Posterior cingulate gyrus (tissue), 11 donors: Measurements from ENCODE around the gene CACNA1C.
"Not testable (repeated sequence)": the region's sequence is repeated elsewhere in the genome, so short reads cannot be mapped to it uniquely, and the experiment has no call there.

Experiments used
- DNase-seq, 10 donors: peaks; one replicate each; pipeline versions ENCODE4 v3.0.0 to v3.0.0-alpha.2; 2020 to 2021; ENCODE audit warnings: mixed read lengths in 3 of 10
- intact Hi-C: fragments of 100-400 bp; cut with DNase I; formaldehyde crosslinking; loops from one replicate; pipeline ENCODE4 v1.15.1; 2023

The CACNA1C gene

GRCh38 chr12:2481951-2482350 is 429.2 kb downstream of the CACNA1C start:
- intact Hi-C loops, result no loop called here
- peak in 8 of 10 donors; percentile 46 to 93 (median 60) for DNase-seq

DNA sequence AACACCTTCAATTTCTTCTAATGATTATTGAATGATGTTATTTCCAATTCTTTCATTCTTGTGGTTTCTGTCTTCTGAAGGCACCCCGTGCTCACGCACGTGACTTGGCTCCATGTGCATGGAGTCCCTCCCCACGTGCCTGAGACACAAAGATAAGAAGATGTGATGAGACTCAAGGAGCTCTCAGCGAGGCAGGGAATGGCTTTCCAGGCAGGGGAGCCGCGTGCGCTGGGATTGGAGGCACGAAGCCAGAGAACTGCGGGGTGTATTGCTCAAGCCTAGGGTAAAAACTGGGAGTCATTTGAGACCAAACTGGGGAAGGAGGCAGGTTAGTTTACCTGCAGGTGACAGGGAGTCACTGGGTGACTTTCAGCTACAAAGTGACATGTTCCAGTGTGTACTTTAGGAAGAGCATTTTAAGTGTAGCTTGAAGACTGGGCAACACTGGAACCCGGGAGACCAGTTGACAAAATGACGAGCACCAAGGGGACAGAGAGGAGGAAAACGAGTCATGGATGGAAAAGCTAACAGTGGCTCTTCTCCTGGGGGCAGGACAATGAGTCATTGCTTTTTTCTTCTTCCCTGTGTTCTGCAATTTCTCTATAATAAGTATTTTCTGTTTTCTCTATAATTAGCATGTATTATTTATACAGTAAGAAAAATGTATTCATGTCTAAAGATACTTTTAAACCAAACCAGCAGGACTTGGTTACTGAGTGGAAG is 430.3 kb downstream of the CACNA1C start:
- intact Hi-C loops, result no loop called here
- no peak for DNase-seq

DNA sequence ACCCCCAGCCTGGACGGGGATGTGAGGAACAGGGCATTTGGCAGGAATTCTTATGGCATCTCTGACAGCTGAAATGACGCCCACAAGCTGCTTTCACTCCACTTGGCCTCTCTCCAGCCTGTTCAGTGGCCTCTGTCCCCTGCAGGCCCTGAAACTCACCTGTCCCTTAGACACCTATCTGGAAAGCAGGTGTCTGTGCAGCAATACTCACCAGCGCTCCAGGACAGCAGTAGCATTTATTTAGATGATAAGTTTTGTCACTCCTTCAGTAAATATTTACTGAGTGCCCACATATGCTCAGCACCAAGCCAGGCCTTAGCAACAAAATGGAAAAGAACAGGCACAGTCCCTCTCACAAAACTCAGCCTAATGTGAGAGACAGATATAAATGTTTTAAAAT is 430.9 kb downstream of the CACNA1C start:
- intact Hi-C loops, result no loop called here
- no peak for DNase-seq

GRCh38 chr12:2484141-2484776 is 431.5 kb downstream of the CACNA1C start:
- intact Hi-C loops, result no loop called here
- no peak for DNase-seq

DNA sequence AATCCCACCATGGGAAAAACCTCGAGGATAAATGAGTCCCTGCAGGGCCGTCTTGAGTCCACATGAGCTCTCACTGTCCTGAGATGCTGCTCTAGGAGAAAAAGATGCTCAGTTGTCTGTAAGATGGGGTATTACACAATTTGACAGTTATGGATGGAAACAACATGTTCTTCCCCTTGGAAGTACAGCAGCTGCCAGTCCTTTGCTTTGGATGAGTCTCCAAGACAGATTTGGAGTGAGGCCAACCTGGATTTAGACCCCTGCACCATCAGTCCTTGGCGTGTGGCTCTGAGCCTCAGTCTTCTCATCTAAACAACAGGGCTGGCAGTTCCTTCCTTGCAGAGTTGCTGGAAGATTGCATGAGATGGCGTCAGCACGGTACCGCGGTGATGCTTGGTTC is 432.9 kb downstream of the CACNA1C start:
- intact Hi-C loops, result no loop called here
- DNase-seq, result no peak

DNA sequence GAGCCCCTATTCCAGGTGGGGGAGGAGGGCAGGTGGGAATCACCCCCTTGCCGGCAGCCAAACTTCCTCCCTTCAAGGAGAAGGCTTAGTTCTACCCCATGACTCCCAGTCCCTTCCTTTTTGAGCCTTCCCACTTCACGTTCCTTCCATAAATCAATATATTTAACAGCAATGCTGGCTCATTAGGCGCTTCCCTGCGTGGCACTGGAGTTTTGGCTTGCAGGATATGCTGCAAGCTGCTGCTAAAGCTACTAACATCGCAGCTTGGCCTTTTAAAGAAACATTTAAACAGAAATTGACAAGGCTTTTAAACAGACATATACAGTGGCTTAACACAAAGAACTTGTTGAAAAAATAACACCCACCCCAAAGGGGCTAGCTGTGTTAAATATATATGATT is 434.0 kb downstream of the CACNA1C start:
- no peak for DNase-seq
- intact Hi-C loops, result no loop called here

DNA sequence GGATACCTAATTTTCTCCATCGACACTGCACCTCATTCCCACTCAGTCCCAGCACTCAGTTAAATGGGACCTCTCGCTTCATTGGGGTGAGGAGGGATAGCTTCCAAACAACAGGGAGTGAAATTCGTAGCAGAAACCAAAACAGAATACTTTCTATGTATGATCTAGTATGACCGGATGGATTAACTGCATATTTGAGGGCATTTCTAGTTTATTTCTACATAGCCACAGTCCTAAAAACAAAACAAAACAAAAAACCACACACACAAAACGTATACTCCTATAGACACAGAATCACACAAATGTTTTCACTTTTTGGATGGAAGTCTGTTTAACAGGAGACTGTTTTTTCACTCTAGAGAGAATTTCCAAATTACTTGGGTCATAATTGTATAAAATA is 434.5 kb downstream of the CACNA1C start:
- intact Hi-C loops, result no loop called here
- no peak for DNase-seq

- intact Hi-C loops, result no loop called here
- no peak for DNase-seq
These were observed 435.3 kb downstream of the CACNA1C start for GRCh38 chr12:2488131-2488530.

DNA sequence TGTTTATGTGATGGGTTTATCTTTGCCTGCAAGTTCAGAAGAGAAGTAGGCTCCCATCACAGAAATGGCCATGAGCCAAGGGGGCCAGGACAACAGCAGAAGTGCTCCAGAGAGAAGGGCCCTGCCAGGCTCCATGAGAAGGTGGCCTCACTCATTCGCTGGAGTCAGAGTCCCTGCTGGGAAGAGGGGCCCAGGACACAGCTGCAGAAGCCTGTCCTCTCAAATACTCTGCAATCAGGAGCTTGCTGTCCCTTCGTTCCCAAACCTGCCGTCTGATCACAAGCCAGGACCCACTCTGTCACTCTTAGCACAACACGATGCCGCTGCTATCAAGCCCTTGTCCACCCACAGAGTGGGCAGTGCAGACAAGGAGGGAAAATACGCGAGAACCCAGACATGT is 435.8 kb downstream of the CACNA1C start:
- DNase-seq, result no peak
- intact Hi-C loops, result no loop called here

DNA sequence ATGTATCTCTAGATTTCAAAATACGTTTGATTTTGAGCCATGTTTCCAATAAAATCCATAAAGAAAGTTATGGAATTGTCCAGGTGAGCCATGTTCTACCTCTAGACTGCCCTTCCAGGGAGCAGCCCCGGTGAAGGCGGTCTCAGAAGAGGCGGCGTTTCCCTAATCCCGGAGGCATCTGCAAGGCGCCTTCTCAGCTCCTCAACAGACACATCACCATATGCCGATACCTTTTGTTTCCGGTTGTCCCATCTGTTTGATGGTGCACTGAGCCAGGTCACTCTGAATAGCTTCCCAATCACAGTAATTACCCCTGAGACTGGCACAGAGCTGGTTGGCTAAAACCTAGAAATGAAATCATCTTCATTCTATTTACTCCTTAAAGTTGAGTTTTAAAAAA is 436.5 kb downstream of the CACNA1C start:
- intact Hi-C loops, result no loop called here
- no peak for DNase-seq

GRCh38 chr12:2490831-2491230 is 438.0 kb downstream of the CACNA1C start:
- intact Hi-C loops, result no loop called here
- DNase-seq, result no peak

DNA sequence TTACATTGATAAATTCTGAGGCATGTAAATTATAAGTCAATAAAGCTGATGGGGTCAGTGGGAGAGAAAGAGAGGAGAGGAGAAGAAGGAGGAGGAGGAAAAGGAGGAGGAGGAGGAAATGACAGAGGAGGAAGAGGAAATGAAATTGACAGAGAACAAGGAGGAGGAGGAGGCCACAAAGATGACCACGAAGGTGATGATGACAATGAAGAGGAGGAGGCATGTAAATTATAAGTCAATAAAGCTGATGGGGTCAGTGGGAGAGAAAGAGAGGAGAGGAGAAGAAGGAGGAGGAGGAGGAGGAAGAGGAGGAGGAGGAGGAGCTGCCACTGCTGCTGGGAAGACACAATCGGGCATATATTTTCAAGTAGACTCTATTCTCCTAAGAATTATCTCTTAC is 438.6 kb downstream of the CACNA1C start:
- DNase-seq, intact Hi-C loops: not testable (repeated sequence)

DNA sequence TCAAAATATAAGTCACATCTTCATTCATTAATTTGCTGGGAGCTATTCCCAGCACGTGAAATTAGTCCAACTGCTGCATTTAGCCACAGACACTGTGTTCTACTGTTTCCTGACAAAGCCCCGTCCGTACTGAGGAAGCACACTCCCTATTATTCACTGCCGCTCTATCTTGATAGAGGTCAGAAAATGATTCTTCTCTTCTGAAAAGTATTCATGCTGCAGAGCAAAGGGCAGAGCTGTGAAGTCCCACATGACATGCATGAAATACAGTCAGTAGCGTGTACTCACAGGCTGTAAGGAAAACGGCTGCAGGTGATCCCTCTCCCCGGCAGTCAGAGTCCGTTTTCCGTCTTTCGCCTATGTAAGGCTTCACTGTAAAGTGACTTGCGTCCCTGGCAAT is 439.4 kb downstream of the CACNA1C start:
- no peak for DNase-seq
- intact Hi-C loops, result no loop called here

- intact Hi-C loops, result no loop called here
- no peak for DNase-seq
These were observed 440.3 kb downstream of the CACNA1C start for GRCh38 chr12:2493086-2493485.

DNA sequence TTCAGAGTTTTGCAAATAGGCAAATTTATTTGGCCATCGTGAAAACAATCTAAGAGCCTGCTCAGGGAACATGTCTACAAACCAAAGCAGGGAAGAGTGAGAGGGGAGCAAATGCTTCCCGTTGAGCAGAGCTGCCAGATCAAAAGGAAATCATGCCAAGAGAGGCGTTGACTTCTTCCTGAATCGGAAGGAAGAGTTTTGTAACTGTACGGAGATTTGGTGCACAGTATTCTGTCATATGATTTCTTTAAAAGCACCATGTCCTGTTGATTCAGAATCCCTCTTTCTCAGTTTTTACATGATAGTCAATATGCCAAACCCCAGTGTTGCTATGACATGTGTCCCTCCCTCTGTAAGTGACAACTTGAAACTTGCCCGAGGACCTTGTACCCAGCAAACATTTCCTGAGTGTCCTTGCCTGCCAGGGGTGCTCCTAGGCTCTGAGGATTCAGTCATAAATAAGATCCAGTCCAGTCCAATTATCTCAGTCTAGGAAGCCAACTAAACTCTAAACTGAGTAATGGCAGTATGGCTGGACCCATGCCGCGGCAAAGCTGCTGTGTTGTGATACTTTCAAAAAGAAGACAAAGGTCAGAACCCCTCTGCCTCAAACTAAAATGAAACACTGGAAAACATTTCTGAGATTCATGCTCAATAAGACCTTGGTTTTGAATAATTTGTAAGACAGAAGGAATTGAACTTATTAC is 441.9 kb downstream of the CACNA1C start:
- intact Hi-C loops, result no loop called here
- DNase-seq, result no peak

DNA sequence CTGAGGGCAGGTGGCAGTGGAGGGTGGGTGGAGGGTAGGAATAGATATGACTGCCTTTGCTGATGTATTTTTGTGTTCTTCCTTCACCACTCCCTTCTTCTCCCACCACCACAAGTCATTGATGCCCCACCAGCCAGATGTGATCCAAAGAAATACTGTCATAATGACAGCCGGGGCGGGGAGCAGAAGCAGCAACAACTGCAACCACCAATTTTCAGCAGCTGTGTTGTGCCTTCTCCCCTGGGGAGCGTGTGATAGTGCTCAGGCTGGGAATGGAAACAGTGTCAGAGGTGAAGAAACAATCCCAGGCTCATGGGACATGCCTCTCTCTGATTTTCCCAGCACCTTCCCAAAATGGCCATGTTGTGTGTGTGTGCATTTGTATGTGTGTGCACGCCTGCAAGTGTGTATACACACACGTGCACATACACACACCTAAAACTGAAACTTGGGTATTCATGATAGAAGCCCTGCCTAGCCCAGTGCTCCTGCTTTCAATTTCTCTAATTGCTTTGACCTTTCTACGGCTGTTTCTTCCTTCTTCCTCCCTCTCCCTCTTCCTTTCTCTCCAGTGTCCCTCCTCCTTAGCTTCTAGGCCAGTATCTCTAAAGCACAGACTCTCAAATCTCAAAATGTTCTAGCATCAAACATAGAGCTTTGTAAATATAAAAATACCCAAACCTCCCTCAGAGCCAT is 442.8 kb downstream of the CACNA1C start:
- intact Hi-C loops, result no loop called here
- no peak for DNase-seq

GRCh38 chr12:2498964-2499500 is 446.2 kb downstream of the CACNA1C start:
- intact Hi-C loops, result no loop called here
- no peak for DNase-seq

DNA sequence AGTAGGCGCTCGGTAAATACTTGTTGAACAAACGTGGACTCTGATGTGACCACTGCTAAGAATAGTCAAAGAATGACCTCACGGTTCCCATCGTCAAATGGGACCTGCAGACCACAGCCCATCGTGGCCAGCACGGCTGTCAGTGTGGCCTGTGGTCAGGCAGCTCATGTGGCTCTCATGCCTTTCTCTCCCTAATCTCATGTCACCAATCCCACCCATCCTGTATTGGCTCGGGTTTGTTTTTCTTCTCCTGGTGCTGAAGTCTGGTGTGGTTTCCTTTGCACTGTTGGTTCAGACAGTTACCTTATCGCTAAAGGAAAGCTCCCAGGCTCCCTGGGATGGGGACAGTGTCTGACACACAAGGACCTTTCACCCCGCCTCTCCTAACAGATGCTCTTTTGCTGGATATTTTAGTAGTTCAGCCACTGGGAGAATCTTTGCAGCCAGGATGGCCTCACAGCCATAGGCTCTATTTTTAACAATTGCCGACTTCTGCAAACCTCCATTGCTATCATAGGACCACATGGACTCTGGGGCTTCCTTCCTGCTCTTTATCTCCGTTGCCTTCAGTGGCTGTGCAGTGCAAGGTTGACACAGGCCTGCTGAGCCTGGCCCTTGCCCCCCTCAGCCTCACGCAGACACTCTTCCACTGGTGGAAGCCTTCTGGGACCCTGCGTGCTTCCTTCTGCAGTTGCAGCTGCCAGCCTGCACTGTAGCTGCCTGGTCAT is 448.8 kb downstream of the CACNA1C start:
- no peak for DNase-seq
- intact Hi-C loops, result no loop called here

DNA sequence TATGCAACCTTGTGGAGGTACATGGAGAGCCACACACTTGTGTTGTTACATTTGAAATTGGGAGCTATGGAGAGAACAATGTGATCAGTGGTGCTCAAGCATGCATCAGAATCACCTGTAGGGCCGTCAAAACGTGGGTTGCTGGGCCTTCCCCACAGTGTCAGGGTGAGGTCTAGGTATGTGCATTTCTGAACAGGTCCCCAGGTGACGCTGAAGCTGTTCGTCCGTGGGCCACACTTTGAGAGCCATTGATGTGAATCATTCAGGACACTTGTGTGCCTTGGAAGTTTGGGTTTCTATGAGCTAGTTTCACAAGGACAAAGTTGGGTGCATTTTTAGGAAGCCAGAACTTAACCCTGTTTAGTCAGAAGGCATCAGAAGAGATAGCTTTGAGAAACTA is 450.2 kb downstream of the CACNA1C start:
- DNase-seq, result no peak
- intact Hi-C loops, result no loop called here

DNA sequence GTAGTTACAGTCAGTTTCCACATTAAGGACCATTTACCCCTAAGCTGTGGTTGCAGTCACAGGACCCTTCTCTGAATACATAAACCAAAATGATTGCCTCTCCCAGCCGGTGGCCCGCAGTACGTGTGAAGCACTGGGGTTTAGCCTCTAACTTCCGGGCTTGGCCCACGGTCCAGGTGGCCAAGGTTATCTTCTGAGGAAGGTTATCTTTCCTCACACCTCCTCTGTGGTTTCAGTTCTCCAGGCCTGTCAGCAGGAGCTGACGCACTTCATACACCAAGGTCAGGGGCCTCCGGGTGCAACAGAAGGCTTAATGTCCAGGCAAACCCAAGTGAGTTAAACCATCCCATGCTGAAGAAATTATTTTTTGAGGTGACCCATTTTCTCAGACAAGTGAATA is 451.0 kb downstream of the CACNA1C start:
- intact Hi-C loops, result no loop called here
- no peak for DNase-seq
